Nephron (organoid): ENCODE results near the gene PRDM10.
A peak's percentile ranks its signal among the peaks of the same experiment; 100 is the strongest.

Source experiments
- H3K27ac Mint-ChIP-seq, 3 experiments: 2 replicates each; pipeline ENCODE4 v1.8.0; 2020; ENCODE audit warnings: mixed read lengths in 3 of 3, mild to moderate bottlenecking in 2 of 3, moderate library complexity in 1 of 3
- H3K27me3 Mint-ChIP-seq: 2 replicates; pipeline ENCODE4 v1.8.0; 2021; ENCODE audit warnings: low read depth, mild to moderate bottlenecking, moderate library complexity, mixed read lengths
- H3K36me3 Mint-ChIP-seq: 2 replicates; pipeline ENCODE4 v1.8.0; 2020; ENCODE audit warnings: low read depth, mixed read lengths
- H3K4me1 Mint-ChIP-seq: 2 replicates; pipeline ENCODE4 v1.8.0; 2020; ENCODE audit warnings: mixed read lengths
- H3K4me3 Mint-ChIP-seq, 3 experiments: 2 replicates each; pipeline ENCODE4 v1.8.0; 2020; ENCODE audit warnings: mild to moderate bottlenecking in 3 of 3, mixed read lengths in 3 of 3, moderate library complexity in 2 of 3
- H3K9me3 Mint-ChIP-seq: 2 replicates; pipeline ENCODE4 v1.8.0; 2020; ENCODE audit warnings: mixed read lengths
- TF ChIP-seq, protein P1 (sequence below), 3 experiments: fragments of 200-600 bp; sonication (generic); IDR thresholded peaks; one replicate each; pipeline ENCODE4 v1.5.0; 2021; ENCODE audit warnings: antibody characterized with exemption in 3 of 3; ENCODE audit not compliant: unreplicated experiment in 3 of 3

The PRDM10 gene

DNA sequence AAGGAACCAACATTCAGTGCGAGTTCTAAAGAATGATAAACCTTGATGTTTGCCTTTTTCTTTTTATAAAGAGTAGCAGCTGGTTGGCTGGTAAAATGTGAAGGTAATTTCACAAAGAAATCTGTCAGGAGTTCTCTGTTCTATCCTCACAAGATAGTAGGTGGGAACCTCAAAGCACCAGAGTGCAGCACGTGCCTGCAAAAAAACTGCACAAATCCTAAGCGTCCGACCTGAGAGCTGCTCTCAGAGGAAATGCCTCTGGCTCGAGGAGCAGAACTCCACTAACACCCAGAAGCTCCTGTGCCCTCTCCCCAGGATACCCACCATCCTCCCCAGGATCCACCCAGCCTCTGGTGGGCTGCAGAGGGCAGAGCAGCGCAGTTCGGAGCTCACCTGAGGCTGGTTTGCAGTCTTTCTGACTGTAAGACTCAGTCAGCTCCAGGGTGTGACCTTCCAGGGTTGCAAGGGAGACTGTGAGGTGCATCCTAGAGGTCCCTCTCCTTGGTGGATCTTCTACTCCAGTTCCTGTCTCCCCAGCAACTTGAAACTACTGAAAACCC is 23.5 kb downstream of the PRDM10 start:
- peaks cover 9% of the 10 kb centered on the region for H3K36me3 Mint-ChIP-seq
- H3K4me1 Mint-ChIP-seq, result peaks cover 14% of the 10 kb centered on the region
- TF ChIP-seq, protein P1, sequence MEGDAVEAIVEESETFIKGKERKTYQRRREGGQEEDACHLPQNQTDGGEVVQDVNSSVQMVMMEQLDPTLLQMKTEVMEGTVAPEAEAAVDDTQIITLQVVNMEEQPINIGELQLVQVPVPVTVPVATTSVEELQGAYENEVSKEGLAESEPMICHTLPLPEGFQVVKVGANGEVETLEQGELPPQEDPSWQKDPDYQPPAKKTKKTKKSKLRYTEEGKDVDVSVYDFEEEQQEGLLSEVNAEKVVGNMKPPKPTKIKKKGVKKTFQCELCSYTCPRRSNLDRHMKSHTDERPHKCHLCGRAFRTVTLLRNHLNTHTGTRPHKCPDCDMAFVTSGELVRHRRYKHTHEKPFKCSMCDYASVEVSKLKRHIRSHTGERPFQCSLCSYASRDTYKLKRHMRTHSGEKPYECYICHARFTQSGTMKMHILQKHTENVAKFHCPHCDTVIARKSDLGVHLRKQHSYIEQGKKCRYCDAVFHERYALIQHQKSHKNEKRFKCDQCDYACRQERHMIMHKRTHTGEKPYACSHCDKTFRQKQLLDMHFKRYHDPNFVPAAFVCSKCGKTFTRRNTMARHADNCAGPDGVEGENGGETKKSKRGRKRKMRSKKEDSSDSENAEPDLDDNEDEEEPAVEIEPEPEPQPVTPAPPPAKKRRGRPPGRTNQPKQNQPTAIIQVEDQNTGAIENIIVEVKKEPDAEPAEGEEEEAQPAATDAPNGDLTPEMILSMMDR (IDR thresholded peaks at IDR 0.05; ENCODE audit: unreplicated experiment in 3 of 3), result no peak
- H3K4me3 Mint-ChIP-seq, result no peak overlapping the region
- H3K27ac Mint-ChIP-seq, result no peak overlapping the region
- no peaks in the 10 kb centered on the region for H3K9me3 Mint-ChIP-seq
- H3K27me3 Mint-ChIP-seq, result no peaks in the 10 kb centered on the region

DNA sequence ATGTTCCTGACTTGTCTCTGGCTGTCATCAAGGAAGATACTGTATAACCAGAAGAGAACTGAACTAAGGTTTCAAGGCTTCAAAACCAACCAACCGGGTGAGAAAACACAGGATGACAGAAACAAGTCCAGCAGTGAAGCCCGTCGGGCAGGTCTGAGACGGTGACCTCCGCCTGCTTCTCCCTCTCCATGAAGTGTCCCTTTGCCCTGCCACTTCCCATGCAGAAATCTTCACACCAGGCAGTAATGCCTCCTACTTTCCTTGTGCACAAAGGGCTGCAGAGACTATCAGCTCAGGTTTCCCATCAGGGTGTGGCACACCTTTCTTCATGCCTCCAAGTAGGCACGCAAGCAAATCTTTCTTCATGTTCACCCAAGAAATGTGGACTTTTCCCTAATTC is 24.2 kb downstream of the PRDM10 start:
- Mint-ChIP-seq H3K36me3 (peaks cover 4% of the 10 kb centered on the region), H3K4me3 (no peak overlapping the region), H3K27me3 (no peaks in the 10 kb centered on the region), H3K27ac (no peak overlapping the region), H3K4me1 (peaks cover 21% of the 10 kb centered on the region), H3K9me3 (no peaks in the 10 kb centered on the region)
- TF ChIP-seq, protein P1 (IDR thresholded peaks at IDR 0.05; ENCODE audit: unreplicated experiment in 3 of 3), result no peak

DNA sequence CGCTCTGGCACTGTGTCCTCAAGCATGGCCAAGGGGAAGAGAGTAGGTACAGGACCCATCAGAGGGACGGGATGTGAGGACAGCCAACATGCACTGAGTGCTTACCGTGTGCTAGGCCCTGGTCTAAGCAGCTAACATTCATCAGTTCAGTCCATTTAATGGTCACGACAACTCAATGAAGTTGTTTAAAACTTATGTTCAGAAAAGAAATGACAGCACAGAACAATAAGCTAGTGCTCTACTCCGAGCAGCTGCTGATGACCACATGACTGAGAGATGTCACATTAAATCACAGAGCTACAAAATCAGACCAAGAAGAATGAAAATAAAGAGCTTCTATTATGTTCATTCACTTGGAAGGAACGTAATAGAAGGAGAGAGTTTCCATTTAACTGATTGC is 26.3 kb downstream of the PRDM10 start:
- Mint-ChIP-seq H3K4me1 (peaks cover 32% of the 10 kb centered on the region), H3K4me3 (no peak overlapping the region), H3K36me3 (peaks cover 4% of the 10 kb centered on the region), H3K27ac (peak overlapping the region in 1 of 3 experiments; percentile 21), H3K9me3 (no peaks in the 10 kb centered on the region), H3K27me3 (no peaks in the 10 kb centered on the region)
- TF ChIP-seq, protein P1 (IDR thresholded peaks at IDR 0.05; ENCODE audit: unreplicated experiment in 3 of 3), result no peak

DNA sequence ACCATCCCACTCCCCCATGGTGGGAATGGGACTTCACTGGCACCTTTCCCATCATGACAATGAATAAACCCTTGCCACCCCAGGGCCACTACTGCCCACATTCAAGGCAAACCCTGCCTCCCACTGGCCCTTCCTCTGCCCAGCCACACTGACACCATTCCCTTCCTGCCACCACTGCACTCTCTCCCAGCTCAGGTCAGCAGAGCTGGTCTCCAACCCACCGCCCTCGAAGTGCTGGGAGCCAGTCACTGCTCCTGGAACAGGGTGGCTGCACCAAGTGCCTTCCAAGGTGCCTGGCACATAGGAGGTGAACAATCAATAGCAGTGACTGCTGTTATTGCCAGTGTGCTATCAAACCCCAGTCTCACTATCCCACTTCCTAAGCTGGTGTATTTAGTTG is 27.1 kb downstream of the PRDM10 start:
- Mint-ChIP-seq H3K4me3 (no peak overlapping the region), H3K36me3 (peaks cover 7% of the 10 kb centered on the region), H3K27ac (no peak overlapping the region), H3K9me3 (no peaks in the 10 kb centered on the region), H3K27me3 (no peaks in the 10 kb centered on the region), H3K4me1 (peaks cover 32% of the 10 kb centered on the region)
- TF ChIP-seq, protein P1 (IDR thresholded peaks at IDR 0.05; ENCODE audit: unreplicated experiment in 3 of 3), result no peak

DNA sequence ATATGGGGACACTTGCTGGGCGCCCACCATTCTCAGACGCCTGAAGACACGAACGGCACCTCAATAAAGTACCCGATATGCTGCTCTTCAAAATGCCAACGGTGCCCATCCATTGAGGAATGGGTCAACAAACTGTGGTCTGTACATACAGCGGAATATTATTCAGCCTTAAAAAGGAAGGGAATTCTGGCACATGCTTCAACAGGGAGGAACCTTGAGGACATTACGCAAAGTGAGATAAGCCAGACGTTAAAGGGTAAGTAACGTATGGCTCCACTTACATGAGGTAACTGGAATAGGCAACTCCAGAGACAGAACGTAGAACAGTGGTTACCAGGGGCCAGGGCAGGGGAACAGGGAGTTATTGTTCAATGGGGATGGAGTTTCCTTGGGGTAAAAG is 28.0 kb downstream of the PRDM10 start:
- H3K4me1 Mint-ChIP-seq, result peaks cover 32% of the 10 kb centered on the region
- peak overlapping the region in 1 of 3 experiments; percentile 62 for H3K27ac Mint-ChIP-seq
- H3K4me3 Mint-ChIP-seq, result no peak overlapping the region
- TF ChIP-seq, protein P1 (IDR thresholded peaks at IDR 0.05; ENCODE audit: unreplicated experiment in 3 of 3), result no peak
- H3K27me3 Mint-ChIP-seq, result no peaks in the 10 kb centered on the region
- no peaks in the 10 kb centered on the region for H3K9me3 Mint-ChIP-seq
- H3K36me3 Mint-ChIP-seq, result peaks cover 5% of the 10 kb centered on the region

DNA sequence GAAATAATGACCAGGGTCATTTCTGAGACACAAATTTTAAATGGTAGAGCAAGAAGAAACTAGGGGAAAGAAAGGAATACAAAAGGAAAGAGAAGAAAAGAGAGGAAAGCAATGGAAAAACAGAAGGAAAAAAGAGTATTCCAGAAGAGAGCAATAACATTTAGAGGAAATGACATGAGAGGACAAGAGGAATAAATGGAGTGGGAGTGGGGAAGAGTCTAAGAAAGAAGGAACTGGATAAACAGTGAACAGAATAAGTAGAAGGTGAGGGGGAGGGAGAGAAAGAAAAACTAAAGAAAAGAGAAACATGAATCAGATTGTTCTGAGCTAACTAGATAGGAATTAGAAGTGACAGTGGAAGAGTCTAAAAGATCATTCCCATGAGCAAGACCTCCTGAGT is 28.4 kb downstream of the PRDM10 start:
- peaks cover 32% of the 10 kb centered on the region for H3K4me1 Mint-ChIP-seq

More for the DNA sequence above, 28.4 kb downstream of the PRDM10 start:
- Mint-ChIP-seq H3K27me3 (no peaks in the 10 kb centered on the region), H3K27ac (peak overlapping the region in 2 of 3 experiments; percentile 7 to 62), H3K4me3 (no peak overlapping the region), H3K36me3 (peaks cover 5% of the 10 kb centered on the region), H3K9me3 (no peaks in the 10 kb centered on the region)
- TF ChIP-seq, protein P1 (IDR thresholded peaks at IDR 0.05; ENCODE audit: unreplicated experiment in 3 of 3), result no peak
